GM10266 (cell line): ENCODE data around the gene SMURF1.

ENCODE experiments used
- DNase-seq: peaks from one replicate; pipeline ENCODE4 v3.0.0; 2012; ENCODE audit errors: extremely low spot score
- CTCF ChIP-seq: IDR thresholded peaks from 2 replicates; pipeline ENCODE4 v1.5.1; 2012; ENCODE audit warnings: mild to moderate bottlenecking, low read depth; ENCODE audit not compliant: control insufficient read depth, insufficient read depth; ENCODE audit errors: missing control alignments

SMURF1 gene

GRCh38 chr7:98984126-98984525 is 159.8 kb downstream of the SMURF1 start:
- no peak for DNase-seq
- no peak for TF ChIP-seq CTCF

GRCh38 chr7:98982686-98983085 is 161.2 kb downstream of the SMURF1 start:
- no peak for DNase-seq
- TF ChIP-seq CTCF, result no peak

GRCh38 chr7:98981701-98982100 is 162.2 kb downstream of the SMURF1 start:
- DNase-seq, result no peak
- no peak for TF ChIP-seq CTCF

- no peak for DNase-seq
- TF ChIP-seq CTCF, result no peak
These were observed 165.2 kb downstream of the SMURF1 start for GRCh38 chr7:98978672-98979071.
